GM20000 (cell line): ENCODE data around the gene ZC3H6.
A peak's percentile ranks its signal among the peaks of the same experiment; 100 is the strongest.

Experiments
- DNase-seq: peaks from one replicate; pipeline ENCODE4 v3.0.0; 2012; ENCODE audit warnings: low spot score
- TF ChIP-seq, protein P1 (sequence below): IDR thresholded peaks from 2 replicates; pipeline ENCODE4 v1.5.1; 2012; ENCODE audit warnings: mild to moderate bottlenecking, control low read depth; ENCODE audit errors: extremely low read depth, missing control alignments

The ZC3H6 gene

GRCh38 chr2:112296407-112296806 lies 21.0 kb downstream of the ZC3H6 start:
- TF ChIP-seq, protein P1, sequence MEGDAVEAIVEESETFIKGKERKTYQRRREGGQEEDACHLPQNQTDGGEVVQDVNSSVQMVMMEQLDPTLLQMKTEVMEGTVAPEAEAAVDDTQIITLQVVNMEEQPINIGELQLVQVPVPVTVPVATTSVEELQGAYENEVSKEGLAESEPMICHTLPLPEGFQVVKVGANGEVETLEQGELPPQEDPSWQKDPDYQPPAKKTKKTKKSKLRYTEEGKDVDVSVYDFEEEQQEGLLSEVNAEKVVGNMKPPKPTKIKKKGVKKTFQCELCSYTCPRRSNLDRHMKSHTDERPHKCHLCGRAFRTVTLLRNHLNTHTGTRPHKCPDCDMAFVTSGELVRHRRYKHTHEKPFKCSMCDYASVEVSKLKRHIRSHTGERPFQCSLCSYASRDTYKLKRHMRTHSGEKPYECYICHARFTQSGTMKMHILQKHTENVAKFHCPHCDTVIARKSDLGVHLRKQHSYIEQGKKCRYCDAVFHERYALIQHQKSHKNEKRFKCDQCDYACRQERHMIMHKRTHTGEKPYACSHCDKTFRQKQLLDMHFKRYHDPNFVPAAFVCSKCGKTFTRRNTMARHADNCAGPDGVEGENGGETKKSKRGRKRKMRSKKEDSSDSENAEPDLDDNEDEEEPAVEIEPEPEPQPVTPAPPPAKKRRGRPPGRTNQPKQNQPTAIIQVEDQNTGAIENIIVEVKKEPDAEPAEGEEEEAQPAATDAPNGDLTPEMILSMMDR: no peak
- DNase-seq: no peak

DNA sequence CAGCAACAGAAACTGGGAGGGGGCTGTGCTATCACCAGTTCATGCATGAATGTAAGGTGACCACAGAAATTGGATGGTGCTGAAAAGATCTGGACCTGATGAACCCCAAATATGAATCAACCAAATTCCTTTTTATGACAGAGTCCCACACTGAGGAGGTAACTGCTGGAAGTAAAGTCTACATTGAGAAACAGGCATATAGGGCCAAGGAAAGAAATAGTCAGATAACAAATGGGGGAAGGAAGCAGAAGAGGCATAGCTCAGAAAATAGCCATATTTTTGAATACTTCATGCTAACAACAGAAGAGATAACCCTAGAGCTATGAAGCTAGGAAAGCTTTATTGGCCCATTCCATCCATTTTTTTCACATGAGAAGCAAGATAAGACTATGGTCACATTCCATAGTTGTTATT lies 25.8 kb downstream of the ZC3H6 start:
- no peak for DNase-seq
- TF ChIP-seq, protein P1: no peak

- no peak for DNase-seq
- TF ChIP-seq, protein P1: no peak
Observed at GRCh38 chr2:112301973-112302372, 26.6 kb downstream of the ZC3H6 start.

DNA sequence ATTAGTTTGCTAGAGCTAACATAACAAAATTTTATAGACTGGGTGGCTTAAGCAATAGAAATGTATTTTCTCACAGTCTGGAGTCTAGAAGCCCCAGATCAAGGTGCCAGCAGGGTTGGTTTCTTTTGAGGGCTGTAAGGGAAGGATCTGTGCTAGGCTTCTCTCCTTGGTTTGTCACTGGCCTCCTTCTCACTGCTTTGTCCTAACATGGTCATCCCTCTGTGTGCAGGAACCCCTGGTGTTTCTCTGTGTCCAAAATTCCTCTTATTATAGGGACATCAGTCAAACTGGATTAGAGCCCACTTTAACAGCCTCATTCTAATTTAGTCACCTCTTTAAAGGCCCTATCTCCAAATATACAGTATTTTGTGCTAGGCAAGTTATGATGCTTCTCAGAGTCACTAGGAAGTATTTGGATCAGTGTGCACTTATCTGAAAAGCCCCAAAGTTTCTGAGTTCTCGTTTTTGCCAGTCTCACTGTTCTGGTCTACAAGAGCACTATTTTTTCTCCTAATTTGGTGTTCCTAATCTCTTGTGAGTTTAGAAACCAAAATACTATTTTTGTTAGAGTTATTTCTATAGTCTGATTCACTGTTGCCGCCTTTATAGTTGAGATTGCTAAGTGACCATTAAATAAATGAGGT lies 29.0 kb downstream of the ZC3H6 start:
- peak; percentile 18 for DNase-seq
- TF ChIP-seq, protein P1: no peak

DNA sequence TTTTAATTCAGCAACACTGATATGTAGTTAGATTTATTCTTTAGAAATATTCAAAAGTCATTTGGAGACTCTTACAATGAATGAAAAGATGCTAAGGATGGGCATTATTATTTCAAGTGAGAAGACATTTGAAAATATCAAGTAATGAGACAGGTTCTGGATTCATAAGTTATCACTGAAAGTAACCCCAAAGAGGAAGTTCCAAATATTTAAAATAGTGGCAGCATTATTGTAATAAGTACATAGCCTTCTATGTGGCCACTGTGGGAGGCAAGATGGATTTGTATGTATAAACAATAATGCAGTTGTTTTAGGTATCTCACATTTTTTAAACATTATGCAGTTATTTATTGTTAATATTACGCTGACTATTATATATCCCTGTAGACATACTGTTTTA lies 29.7 kb downstream of the ZC3H6 start:
- peak; percentile 5 for DNase-seq
- TF ChIP-seq, protein P1: no peak

- TF ChIP-seq, protein P1: no peak
- DNase-seq: no peak
Observed at GRCh38 chr2:112310906-112311305, 35.5 kb downstream of the ZC3H6 start.

DNA sequence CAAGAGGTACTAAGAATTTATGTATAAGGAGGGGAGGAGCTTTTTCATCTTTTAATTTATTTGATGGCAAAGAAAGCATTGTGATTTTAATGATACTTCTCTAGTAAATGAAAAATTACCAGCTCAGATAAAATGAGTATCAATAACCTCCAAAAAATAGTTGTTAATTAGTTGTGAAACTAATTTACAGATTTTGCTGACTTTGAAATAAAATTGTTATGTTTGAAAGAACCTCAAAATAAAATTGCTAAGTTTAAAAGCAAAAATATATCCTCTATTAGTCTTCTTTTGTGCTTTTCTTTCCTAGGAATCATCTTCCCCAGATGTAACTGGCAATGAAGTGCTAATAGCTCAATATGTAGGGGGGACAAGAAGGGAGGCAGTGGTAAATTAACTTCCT lies 36.5 kb downstream of the ZC3H6 start:
- TF ChIP-seq, protein P1: no peak
- DNase-seq: no peak
